Mesendoderm (in vitro differentiated cells): ENCODE results near the gene CEP72.

ENCODE experiments used
- DNase-seq: peaks from one replicate; pipeline ENCODE4 v3.0.0; 2013
- H2AK5ac ChIP-seq: 2 replicates; pipeline ENCODE4 v1.6.1; 2013; ENCODE audit warnings: low read length, inconsistent platforms
- H2BK120ac ChIP-seq: 2 replicates; pipeline ENCODE4 v1.6.1; 2013; ENCODE audit warnings: low read depth, mild to moderate bottlenecking, low read length, moderate library complexity, mixed read lengths
- H2BK15ac ChIP-seq: replicated peaks from 2 replicates; pipeline ENCODE4 v1.6.1; 2013; ENCODE audit warnings: low read depth, mild to moderate bottlenecking, moderate library complexity
- H2BK5ac ChIP-seq: 2 replicates; pipeline ENCODE4 v1.6.1; 2013; ENCODE audit warnings: low read length, inconsistent platforms
- H3K18ac ChIP-seq: 2 replicates; pipeline ENCODE4 v1.6.1; 2013; ENCODE audit warnings: mild to moderate bottlenecking, low read length, mixed read lengths
- H3K23ac ChIP-seq: one replicate; pipeline ENCODE4 v1.6.1; 2013; ENCODE audit warnings: low read length
- H3K27ac ChIP-seq: 2 replicates; pipeline ENCODE4 v1.5.1; 2013; ENCODE audit warnings: low read depth, mild to moderate bottlenecking, inconsistent platforms, low read length, moderate library complexity
- H3K27me3 ChIP-seq: 2 replicates; pipeline ENCODE4 v1.6.1; 2013; ENCODE audit warnings: low read length, control low read depth, mild to moderate bottlenecking, inconsistent platforms; ENCODE audit not compliant: insufficient read depth, poor library complexity
- H3K36me3 ChIP-seq: 2 replicates; pipeline ENCODE4 v1.6.1; 2013; ENCODE audit warnings: low read length, inconsistent platforms; ENCODE audit not compliant: control insufficient read depth, insufficient read depth
- H3K4ac ChIP-seq: one replicate; pipeline ENCODE4 v1.6.1; 2013; ENCODE audit warnings: low read depth, mild to moderate bottlenecking, low read length, moderate library complexity
- H3K4me1 ChIP-seq: 2 replicates; pipeline ENCODE4 v1.6.1; 2013; ENCODE audit warnings: low read depth, low read length, inconsistent platforms; ENCODE audit not compliant: control insufficient read depth
- H3K4me2 ChIP-seq: 2 replicates; pipeline ENCODE4 v1.6.1; 2013; ENCODE audit warnings: low read length
- H3K4me3 ChIP-seq: 2 replicates; pipeline ENCODE4 v1.5.1; 2013; ENCODE audit warnings: mild to moderate bottlenecking, low read length
- H3K56ac ChIP-seq: one replicate; pipeline ENCODE4 v1.6.1; 2013; ENCODE audit warnings: low read length
- H3K79me1 ChIP-seq: 2 replicates; pipeline ENCODE4 v1.6.1; 2013; ENCODE audit warnings: low read length, inconsistent platforms
- H3K79me2 ChIP-seq: 2 replicates; pipeline ENCODE4 v1.6.1; 2013; ENCODE audit warnings: mild to moderate bottlenecking, low read length; ENCODE audit not compliant: control insufficient read depth, insufficient read depth
- H3K9ac ChIP-seq: 2 replicates; pipeline ENCODE4 v1.6.1; 2013; ENCODE audit warnings: low read length, inconsistent platforms
- H4K5ac ChIP-seq: one replicate; pipeline ENCODE4 v1.6.1; 2013; ENCODE audit warnings: low read length
- H4K8ac ChIP-seq: one replicate; pipeline ENCODE4 v1.6.1; 2013; ENCODE audit warnings: low read depth, mild to moderate bottlenecking, control low read depth, low read length, moderate library complexity
- WGBS: extraction: QIAGEN DNeasy Blood & Tissue Kit; methylation state at CpG from one replicate; pipeline ENCODE4 v1.1.7; 2013; ENCODE audit warnings: low lambda C conversion rate, missing lambda C conversion rate; ENCODE audit not compliant: insufficient coverage; ENCODE audit errors: extremely low coverage; 5-methylcytosine and 5-hydroxymethylcytosine counted together

The CEP72 gene

GRCh38 chr5:589588-589987 lies 22.6 kb upstream of the CEP72 start:
- Histone ChIP-seq H3K23ac (no peak overlapping the region), H2BK5ac (no peak overlapping the region), H3K18ac (no peak overlapping the region), H2AK5ac (no peak overlapping the region), H2BK120ac (no peak overlapping the region), H3K4me3 (no peak overlapping the region), H4K5ac (no peak overlapping the region), H3K4me1 (no peaks in the 10 kb centered on the region), H3K56ac (no peak overlapping the region), H3K79me1 (no peaks in the 10 kb centered on the region), H3K27ac (no peak overlapping the region), H3K9ac (no peak overlapping the region), H2BK15ac (no peak overlapping the region), H3K27me3 (no peaks in the 10 kb centered on the region), H3K79me2 (no peaks in the 10 kb centered on the region), H3K4ac (no peak overlapping the region), H4K8ac (no peak overlapping the region), H3K4me2 (no peak overlapping the region), H3K36me3 (no peaks in the 10 kb centered on the region)
- no CpG with 5 or more reads among the region's 1 CpG for WGBS
- DNase-seq: no peak

DNA sequence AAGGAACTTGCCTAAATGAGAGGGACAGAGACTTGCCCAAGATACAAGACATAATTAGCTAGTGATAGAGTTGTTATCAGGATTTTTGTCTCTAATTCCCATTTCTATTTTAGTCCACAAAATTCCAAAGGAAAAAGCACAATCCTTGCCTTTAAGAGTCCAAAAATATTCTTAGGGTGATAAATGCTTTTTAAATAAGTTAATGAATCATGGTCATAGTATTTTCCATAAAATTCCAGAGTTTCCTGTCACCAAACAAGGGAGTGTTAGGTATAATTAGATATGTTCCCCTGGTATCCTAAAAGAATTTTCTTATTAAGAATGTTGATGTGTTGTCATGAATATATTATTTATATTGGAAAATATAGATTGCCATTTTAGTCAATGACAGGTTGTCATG lies 21.8 kb upstream of the CEP72 start:
- H3K36me3 ChIP-seq: no peaks in the 10 kb centered on the region
- H2AK5ac ChIP-seq: no peak overlapping the region
- H3K4me1 ChIP-seq: no peaks in the 10 kb centered on the region
- no peak overlapping the region for H3K9ac ChIP-seq
- no peak overlapping the region for H2BK5ac ChIP-seq
- H3K4me3 ChIP-seq: no peak overlapping the region
- H2BK120ac ChIP-seq: no peak overlapping the region
- no peak overlapping the region for H3K23ac ChIP-seq
- H3K4me2 ChIP-seq: no peak overlapping the region
- no peaks in the 10 kb centered on the region for H3K27me3 ChIP-seq
- no peak overlapping the region for H4K8ac ChIP-seq
- H4K5ac ChIP-seq: no peak overlapping the region
- H3K4ac ChIP-seq: no peak overlapping the region
- H3K27ac ChIP-seq: no peak overlapping the region
- no peak overlapping the region for H3K56ac ChIP-seq
- H3K18ac ChIP-seq: no peak overlapping the region
- no peaks in the 10 kb centered on the region for H3K79me1 ChIP-seq
- no peak for DNase-seq
- no peaks in the 10 kb centered on the region for H3K79me2 ChIP-seq
- no peak overlapping the region for H2BK15ac ChIP-seq

DNA sequence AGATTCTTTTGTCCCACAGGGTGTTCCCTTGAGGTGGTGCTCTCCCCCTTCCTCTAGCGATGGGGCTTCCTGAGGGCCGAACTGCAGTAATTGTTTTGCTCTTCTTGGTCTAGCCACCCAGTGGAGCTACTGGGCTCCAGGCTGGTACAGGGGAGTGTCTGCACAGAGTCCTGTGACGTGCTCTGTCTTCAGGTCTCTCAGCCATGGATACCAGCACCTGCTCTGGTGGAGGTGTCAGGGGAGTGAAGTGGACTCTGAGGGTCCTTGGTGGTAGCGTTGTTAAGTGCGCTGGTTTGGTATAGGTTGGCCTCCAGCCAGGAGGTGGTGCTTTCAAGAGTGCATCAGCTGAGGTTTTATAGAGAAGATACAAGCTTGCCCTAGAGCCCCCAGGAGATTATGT lies 20.4 kb upstream of the CEP72 start:
- DNase-seq: no peak
- H3K9ac ChIP-seq: no peak overlapping the region
- H3K36me3 ChIP-seq: no peaks in the 10 kb centered on the region
- H3K4me3 ChIP-seq: no peak overlapping the region
- H3K4me2 ChIP-seq: no peak overlapping the region
- WGBS: no CpG with 5 or more reads among the region's 5 CpGs
- H2AK5ac ChIP-seq: no peak overlapping the region
- no peaks in the 10 kb centered on the region for H3K79me2 ChIP-seq
- no peak overlapping the region for H4K8ac ChIP-seq
- H3K27me3 ChIP-seq: no peaks in the 10 kb centered on the region
- H3K27ac ChIP-seq: no peak overlapping the region
- H3K4ac ChIP-seq: no peak overlapping the region
- H3K4me1 ChIP-seq: no peaks in the 10 kb centered on the region
- H3K18ac ChIP-seq: no peak overlapping the region
- H3K79me1 ChIP-seq: no peaks in the 10 kb centered on the region
- H3K56ac ChIP-seq: no peak overlapping the region
- no peak overlapping the region for H2BK15ac ChIP-seq
- H4K5ac ChIP-seq: no peak overlapping the region
- H3K23ac ChIP-seq: no peak overlapping the region
- no peak overlapping the region for H2BK120ac ChIP-seq
- H2BK5ac ChIP-seq: no peak overlapping the region

- Histone ChIP-seq H3K4me2 (no peak overlapping the region), H3K23ac (no peak overlapping the region), H4K5ac (no peak overlapping the region), H2BK120ac (no peak overlapping the region), H3K79me1 (no peaks in the 10 kb centered on the region), H2BK15ac (no peak overlapping the region), H3K4me1 (no peaks in the 10 kb centered on the region), H2AK5ac (no peak overlapping the region), H3K4ac (no peak overlapping the region), H3K18ac (no peak overlapping the region), H3K4me3 (no peak overlapping the region), H3K56ac (no peak overlapping the region), H3K27me3 (no peaks in the 10 kb centered on the region), H3K27ac (no peak overlapping the region), H3K36me3 (no peaks in the 10 kb centered on the region), H4K8ac (no peak overlapping the region), H3K79me2 (no peaks in the 10 kb centered on the region), H2BK5ac (no peak overlapping the region), H3K9ac (no peak overlapping the region)
- DNase-seq: no peak
- no CpG with 5 or more reads among the region's 5 CpGs for WGBS
These were observed 20.0 kb upstream of the CEP72 start for GRCh38 chr5:592158-592557.

GRCh38 chr5:593511-593910 lies 18.6 kb upstream of the CEP72 start:
- DNase-seq: no peak
- H3K9ac ChIP-seq: no peak overlapping the region
- WGBS: no CpG with 5 or more reads among the region's 8 CpGs
- no peak overlapping the region for H3K18ac ChIP-seq
- no peak overlapping the region for H4K8ac ChIP-seq
- H3K56ac ChIP-seq: no peak overlapping the region
- H3K36me3 ChIP-seq: no peaks in the 10 kb centered on the region
- H2AK5ac ChIP-seq: no peak overlapping the region
- no peak overlapping the region for H3K4ac ChIP-seq
- H4K5ac ChIP-seq: no peak overlapping the region
- H3K27ac ChIP-seq: no peak overlapping the region
- H2BK15ac ChIP-seq: no peak overlapping the region
- no peaks in the 10 kb centered on the region for H3K79me2 ChIP-seq
- no peak overlapping the region for H3K23ac ChIP-seq
- H3K4me1 ChIP-seq: no peaks in the 10 kb centered on the region
- H3K27me3 ChIP-seq: no peaks in the 10 kb centered on the region
- H2BK5ac ChIP-seq: no peak overlapping the region
- H3K79me1 ChIP-seq: no peaks in the 10 kb centered on the region
- H2BK120ac ChIP-seq: no peak overlapping the region
- no peak overlapping the region for H3K4me3 ChIP-seq
- no peak overlapping the region for H3K4me2 ChIP-seq

GRCh38 chr5:594226-594860 lies 17.8 kb upstream of the CEP72 start:
- Histone ChIP-seq H3K4me1 (no peaks in the 10 kb centered on the region), H2BK15ac (no peak overlapping the region), H3K79me1 (no peaks in the 10 kb centered on the region), H3K79me2 (no peaks in the 10 kb centered on the region), H3K23ac (no peak overlapping the region), H3K4me3 (no peak overlapping the region), H3K18ac (no peak overlapping the region), H2BK5ac (no peak overlapping the region), H3K9ac (no peak overlapping the region), H2BK120ac (no peak overlapping the region), H4K8ac (no peak overlapping the region), H4K5ac (no peak overlapping the region), H2AK5ac (no peak overlapping the region), H3K56ac (no peak overlapping the region), H3K4ac (no peak overlapping the region), H3K27ac (no peak overlapping the region), H3K36me3 (no peaks in the 10 kb centered on the region), H3K27me3 (no peaks in the 10 kb centered on the region), H3K4me2 (no peak overlapping the region)
- WGBS: no CpG with 5 or more reads among the region's 2 CpGs
- no peak for DNase-seq
